ENCODE results near the gene CRYBG1.

Gene CRYBG1

DNA sequence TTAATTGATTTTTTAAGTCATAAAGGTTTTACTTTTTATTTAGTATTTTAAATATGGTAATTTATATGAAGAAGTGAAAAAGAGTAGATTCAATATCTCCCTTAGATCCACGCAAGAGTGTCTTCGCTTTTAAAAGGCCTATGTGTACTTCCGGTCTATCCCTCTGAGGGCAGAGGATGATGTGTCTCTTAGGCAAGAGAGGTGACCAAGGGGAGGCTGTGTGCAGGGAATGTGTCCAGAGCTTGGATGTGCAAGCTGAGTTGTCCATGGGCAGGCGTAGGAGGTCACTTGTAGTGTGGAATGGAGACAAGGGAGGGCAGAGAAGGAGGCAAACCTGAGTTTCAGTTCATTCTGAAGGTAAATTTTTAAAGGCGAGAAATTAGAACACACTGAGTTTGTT lies 113.9 kb downstream of the CRYBG1 start:
- H3K36me3 ChIP-seq (replicated peaks; ENCODE audit: insufficient read depth, low read length), result no peaks in the 10 kb centered on the region
- no peak overlapping the region for H2AFZ ChIP-seq (ENCODE audit: low read length)
- H3K4me3 ChIP-seq (ENCODE audit: low read length), result no peak overlapping the region
- H3K9ac ChIP-seq (ENCODE audit: low read length), result no peak overlapping the region
- H3F3A ChIP-seq (ENCODE audit: insufficient read depth, low read length), result no peaks in the 10 kb centered on the region
- H3K27ac ChIP-seq (ENCODE audit: low read length), result no peak overlapping the region
- no peaks in the 10 kb centered on the region for H3K9me3 ChIP-seq (replicated peaks; ENCODE audit: insufficient read depth, low read length)
- no peaks in the 10 kb centered on the region for H3K27me3 ChIP-seq (replicated peaks; ENCODE audit: insufficient read depth, low read length)
- no peaks in the 10 kb centered on the region for H3K9me2 ChIP-seq (replicated peaks; ENCODE audit: insufficient read depth, low read length)
- no peaks in the 10 kb centered on the region for H3K4me1 ChIP-seq (ENCODE audit: low read length)
- no peak overlapping the region for H3K4me2 ChIP-seq (ENCODE audit: low read depth, low read length)
- H3K79me2 ChIP-seq (ENCODE audit: low read length), result no peaks in the 10 kb centered on the region
- no peaks in the 10 kb centered on the region for H4K20me1 ChIP-seq (ENCODE audit: insufficient read depth, low read length)
- TF ChIP-seq EZH2phosphoT487 (IDR thresholded peaks at IDR 0.05; ENCODE audit: low read length) (no peak), EZH2 (optimal IDR thresholded peaks at IDR 0.05; ENCODE audit: low read depth, low read length) (no peak)
- TF ChIP-seq, protein P1, sequence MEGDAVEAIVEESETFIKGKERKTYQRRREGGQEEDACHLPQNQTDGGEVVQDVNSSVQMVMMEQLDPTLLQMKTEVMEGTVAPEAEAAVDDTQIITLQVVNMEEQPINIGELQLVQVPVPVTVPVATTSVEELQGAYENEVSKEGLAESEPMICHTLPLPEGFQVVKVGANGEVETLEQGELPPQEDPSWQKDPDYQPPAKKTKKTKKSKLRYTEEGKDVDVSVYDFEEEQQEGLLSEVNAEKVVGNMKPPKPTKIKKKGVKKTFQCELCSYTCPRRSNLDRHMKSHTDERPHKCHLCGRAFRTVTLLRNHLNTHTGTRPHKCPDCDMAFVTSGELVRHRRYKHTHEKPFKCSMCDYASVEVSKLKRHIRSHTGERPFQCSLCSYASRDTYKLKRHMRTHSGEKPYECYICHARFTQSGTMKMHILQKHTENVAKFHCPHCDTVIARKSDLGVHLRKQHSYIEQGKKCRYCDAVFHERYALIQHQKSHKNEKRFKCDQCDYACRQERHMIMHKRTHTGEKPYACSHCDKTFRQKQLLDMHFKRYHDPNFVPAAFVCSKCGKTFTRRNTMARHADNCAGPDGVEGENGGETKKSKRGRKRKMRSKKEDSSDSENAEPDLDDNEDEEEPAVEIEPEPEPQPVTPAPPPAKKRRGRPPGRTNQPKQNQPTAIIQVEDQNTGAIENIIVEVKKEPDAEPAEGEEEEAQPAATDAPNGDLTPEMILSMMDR (IDR thresholded peaks at IDR 0.05; ENCODE audit: low read length), result no peak
- no peak for DNase-seq

DNA sequence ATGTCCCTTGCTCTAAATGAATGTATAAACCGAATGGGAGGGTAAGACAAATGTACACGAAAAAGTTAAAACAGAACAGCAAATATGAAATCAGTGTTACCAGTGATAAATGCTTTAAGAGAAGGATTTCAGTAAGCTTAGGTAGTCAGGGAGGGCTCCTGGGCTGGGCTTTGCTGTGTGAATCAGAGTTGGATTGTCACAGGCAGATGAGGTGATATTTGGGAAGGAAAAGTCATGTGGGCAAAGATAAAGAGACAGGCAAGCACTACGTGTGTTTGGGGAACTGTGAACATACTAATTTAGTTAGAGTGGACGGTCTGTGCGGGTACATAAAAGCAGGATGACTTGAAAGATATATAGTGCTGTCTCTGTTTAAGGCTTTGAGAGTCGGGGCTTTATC lies 114.8 kb downstream of the CRYBG1 start:
- TF ChIP-seq EZH2 (optimal IDR thresholded peaks at IDR 0.05; ENCODE audit: low read depth, low read length) (no peak), EZH2phosphoT487 (IDR thresholded peaks at IDR 0.05; ENCODE audit: low read length) (no peak)
- TF ChIP-seq, protein P1 (IDR thresholded peaks at IDR 0.05; ENCODE audit: low read length), result no peak
- DNase-seq, result no peak
- no peak overlapping the region for H3K4me2 ChIP-seq (ENCODE audit: low read depth, low read length)

DNA sequence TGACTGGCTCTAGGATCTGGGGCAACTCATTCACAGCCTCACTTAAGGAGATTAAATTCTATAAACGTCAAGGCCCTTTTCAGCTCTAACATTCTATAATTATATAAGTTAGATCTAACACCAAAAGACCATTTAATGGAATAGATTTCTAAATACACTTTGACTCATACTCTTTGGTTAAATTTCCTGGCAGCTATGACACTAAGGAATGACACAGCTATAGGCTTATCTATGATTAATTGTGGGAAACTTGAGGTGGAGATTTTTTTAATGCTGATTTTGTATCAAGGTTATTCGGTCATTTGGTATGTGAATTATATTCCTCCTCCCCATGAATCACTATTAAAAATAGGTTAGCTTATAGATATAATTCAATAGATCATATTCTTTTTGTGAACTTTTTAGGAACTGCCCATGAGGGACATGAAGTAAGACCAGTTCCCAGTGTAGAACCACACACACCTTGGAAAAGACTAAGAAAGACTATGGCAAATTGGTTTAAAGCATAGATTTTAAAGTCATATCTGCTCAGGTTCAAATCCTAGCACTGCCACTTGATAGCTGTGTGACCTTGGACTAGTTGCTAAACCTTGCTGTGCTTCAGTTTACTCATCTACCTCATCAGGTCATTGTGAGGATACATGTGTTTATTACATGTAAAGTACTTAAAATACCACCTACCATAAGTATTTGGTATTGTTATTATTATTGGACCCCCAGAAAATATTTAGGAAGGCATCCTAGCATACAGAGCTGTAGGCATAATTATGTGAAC lies 116.0 kb downstream of the CRYBG1 start:
- Histone ChIP-seq H3K9ac (ENCODE audit: low read length) (no peak overlapping the region), H3K9me3 (replicated peaks; ENCODE audit: insufficient read depth, low read length) (no peaks in the 10 kb centered on the region), H3K4me1 (ENCODE audit: low read length) (no peaks in the 10 kb centered on the region), H3K36me3 (replicated peaks; ENCODE audit: insufficient read depth, low read length) (no peaks in the 10 kb centered on the region), H3K27ac (ENCODE audit: low read length) (no peak overlapping the region), H2AFZ (ENCODE audit: low read length) (no peak overlapping the region), H4K20me1 (ENCODE audit: insufficient read depth, low read length) (no peaks in the 10 kb centered on the region), H3K9me2 (replicated peaks; ENCODE audit: insufficient read depth, low read length) (no peaks in the 10 kb centered on the region), H3F3A (ENCODE audit: insufficient read depth, low read length) (no peaks in the 10 kb centered on the region), H3K4me3 (ENCODE audit: low read length) (no peak overlapping the region), H3K4me2 (ENCODE audit: low read depth, low read length) (no peak overlapping the region), H3K79me2 (ENCODE audit: low read length) (no peaks in the 10 kb centered on the region), H3K27me3 (replicated peaks; ENCODE audit: insufficient read depth, low read length) (no peaks in the 10 kb centered on the region)
- no peak for DNase-seq
- TF ChIP-seq, protein P1 (IDR thresholded peaks at IDR 0.05; ENCODE audit: low read length), result no peak
- no peak for TF ChIP-seq EZH2 (optimal IDR thresholded peaks at IDR 0.05; ENCODE audit: low read depth, low read length)
- no peak for TF ChIP-seq EZH2phosphoT487 (IDR thresholded peaks at IDR 0.05; ENCODE audit: low read length)

More for the DNA sequence above, 114.8 kb downstream of the CRYBG1 start:
- Histone ChIP-seq H4K20me1 (ENCODE audit: insufficient read depth, low read length) (no peaks in the 10 kb centered on the region), H3K79me2 (ENCODE audit: low read length) (no peaks in the 10 kb centered on the region), H3K9me3 (replicated peaks; ENCODE audit: insufficient read depth, low read length) (no peaks in the 10 kb centered on the region), H3K9me2 (replicated peaks; ENCODE audit: insufficient read depth, low read length) (no peaks in the 10 kb centered on the region), H2AFZ (ENCODE audit: low read length) (no peak overlapping the region), H3K27ac (ENCODE audit: low read length) (no peak overlapping the region), H3F3A (ENCODE audit: insufficient read depth, low read length) (no peaks in the 10 kb centered on the region), H3K27me3 (replicated peaks; ENCODE audit: insufficient read depth, low read length) (no peaks in the 10 kb centered on the region), H3K4me3 (ENCODE audit: low read length) (no peak overlapping the region), H3K4me1 (ENCODE audit: low read length) (no peaks in the 10 kb centered on the region), H3K9ac (ENCODE audit: low read length) (no peak overlapping the region), H3K36me3 (replicated peaks; ENCODE audit: insufficient read depth, low read length) (no peaks in the 10 kb centered on the region)
